HG03354 (cell line): ENCODE results near the gene TCF12.

ENCODE experiments used
- ATAC-seq: cut with Tn5 transposase; IDR thresholded peaks from one replicate; pipeline ENCODE4 v1.9.1; 2021; ENCODE audit warnings: mild to moderate bottlenecking; ENCODE audit not compliant: unreplicated experiment, poor library complexity, severe bottlenecking

TCF12 gene

GRCh38 chr15:57297163-57297593 is 378.7 kb downstream of the TCF12 start:
- ATAC-seq, result no peak

DNA sequence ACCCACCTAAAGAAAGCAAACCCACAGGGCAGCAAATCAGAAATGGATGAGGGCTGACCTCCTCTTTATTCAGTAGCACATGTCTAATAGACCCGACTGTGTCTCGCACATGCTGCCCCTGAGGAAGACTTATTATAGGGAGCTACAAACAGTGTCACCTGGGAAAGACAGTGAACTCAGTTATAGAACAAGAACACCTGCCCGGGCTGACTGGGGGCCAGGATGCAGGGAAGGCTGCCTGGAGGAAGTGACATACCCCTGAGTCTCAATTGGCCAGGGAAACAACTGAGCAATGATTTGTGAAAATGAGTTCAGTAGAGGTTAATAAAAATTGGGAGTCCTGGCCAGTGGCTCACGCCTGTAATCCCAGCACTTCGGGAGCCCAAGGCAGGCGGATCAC is 379.2 kb downstream of the TCF12 start:
- ATAC-seq, result no peak

DNA sequence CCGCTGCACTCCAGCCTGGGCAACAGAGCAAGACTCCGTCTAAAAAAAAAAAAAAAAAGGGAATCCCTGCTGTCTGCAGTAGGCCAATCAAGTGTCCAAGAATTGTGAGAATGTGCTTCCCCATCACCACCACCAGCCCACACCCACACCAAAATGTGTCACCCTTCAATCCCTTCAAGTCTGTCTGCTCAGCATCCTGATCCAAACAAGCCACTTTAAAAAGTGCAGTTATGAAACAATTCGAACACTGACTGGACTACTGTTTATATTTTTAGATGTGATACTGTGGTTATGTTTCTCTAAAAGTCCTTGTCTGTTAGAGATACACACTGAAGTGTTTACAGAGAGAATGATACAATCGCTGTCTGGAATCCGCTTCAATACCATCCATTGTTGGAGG is 379.8 kb downstream of the TCF12 start:
- no peak for ATAC-seq

DNA sequence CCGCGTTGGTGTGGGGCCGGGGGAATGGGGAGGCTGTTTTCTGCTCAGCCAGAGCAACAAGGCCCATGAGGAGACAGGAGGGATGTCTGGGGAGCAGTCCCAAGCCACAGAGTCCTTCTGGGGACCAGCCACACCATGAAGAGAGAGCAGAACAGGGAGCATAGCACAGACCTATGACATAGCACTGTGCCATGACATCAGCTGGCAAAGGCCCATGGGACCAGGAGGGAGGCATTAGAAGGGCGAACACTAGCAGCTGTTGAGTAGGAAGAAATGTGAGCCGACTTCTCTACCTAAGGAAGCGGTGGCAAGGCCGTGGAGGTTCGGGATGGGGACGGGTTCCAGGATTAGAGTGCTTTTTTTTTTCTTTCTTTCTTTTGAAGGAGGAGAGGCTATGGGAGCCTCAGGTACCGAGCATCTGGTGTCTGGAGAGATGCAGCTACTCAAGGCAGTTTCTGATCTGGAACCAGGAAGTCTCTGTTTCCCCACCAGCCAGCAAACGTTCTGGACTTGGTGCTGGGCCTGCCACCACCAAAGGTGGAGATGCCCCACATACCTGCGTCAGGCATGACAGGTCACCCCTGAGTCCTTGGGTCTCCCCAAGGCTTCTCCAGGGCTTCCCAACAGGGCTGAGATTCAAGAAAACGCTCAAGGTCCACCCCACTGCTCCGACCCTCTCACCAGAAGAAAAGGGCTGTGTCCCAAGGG is 380.6 kb downstream of the TCF12 start:
- ATAC-seq, result no peak

GRCh38 chr15:57301307-57301706 is 382.9 kb downstream of the TCF12 start:
- ATAC-seq, result no peak

- no peak for ATAC-seq
Measured at GRCh38 chr15:57302640-57303257, 384.3 kb downstream of the TCF12 start.

DNA sequence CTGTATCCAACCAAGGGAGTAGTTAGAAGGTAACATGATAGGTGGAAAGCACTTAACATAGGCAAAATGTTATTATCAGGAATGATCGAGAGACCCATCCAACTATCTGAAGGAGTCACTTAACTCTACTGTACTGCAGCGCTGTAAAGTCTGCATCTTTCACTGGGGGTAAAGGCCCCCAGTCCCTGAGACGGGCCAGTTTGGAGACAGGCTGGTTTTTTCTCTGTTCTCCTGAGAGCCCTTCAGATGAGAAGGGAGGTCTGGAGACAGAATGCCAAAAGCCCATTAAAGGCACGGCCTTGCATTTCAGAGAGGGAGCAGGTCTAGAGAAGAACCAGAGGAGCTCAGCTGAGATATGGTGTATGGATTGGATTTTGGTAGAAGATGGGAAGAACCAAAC is 386.6 kb downstream of the TCF12 start:
- no peak for ATAC-seq

DNA sequence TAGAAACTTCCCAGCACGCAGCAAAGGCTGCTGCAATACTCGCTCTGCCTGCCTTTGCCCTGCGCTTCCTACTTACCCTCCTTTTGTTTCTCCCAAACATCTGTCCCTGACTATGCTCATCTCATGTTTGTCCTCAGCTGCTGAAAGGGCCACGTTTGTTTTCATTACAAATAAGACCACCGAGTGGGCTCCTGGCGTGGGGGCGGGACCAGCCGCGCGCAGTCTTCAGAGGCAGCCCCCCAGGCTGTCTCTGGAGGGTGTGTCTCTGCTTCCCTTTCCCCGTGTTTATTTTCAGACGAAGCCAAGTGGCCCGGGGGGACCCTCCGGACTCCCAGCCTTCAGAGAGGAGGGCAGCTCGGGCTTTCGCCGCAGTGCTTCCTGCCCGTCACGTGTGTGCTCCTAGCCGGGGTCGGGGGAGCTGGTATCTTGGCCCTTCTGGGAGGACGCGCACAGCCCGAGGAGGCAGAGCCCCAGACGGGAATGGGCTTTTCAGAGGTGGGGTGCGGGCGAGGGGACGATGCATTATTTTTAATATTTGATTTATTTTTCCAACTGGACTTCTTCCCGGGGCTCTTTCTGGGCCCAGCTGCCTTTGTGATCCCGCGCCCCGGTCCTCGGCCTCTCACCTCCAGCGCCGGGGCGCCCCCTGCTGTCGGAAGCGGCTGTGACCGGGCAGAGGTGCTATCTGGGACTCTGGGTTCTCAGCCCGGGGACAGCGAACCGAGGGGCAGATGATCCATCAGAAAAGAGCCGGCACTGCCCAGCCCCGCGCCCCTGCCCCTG is 387.9 kb downstream of the TCF12 start:
- ATAC-seq, result peak; percentile 77

DNA sequence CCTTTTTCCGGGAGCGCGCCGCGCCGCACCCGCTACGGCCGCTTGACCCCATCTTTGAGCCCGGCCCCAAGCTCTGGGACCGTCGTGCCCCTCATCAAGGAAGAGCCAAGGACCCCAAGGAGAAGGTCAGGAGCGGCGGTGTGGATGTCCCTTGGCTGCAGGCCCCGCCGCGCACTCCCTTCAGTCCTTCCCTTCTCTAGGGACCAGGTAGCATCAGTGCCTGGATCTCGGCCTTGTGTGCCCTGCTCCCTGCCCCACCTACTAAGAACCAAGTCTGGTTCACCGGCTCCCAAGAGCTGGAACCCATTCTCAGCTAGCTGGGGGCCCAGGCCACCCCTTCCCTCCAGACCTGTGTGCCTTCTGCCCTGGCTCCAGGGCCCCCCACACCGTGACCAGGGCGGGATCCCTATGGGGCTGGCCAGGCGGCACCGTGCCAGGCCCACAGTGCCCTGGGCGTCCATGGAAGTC is 388.5 kb downstream of the TCF12 start:
- no peak for ATAC-seq

- no peak for ATAC-seq
Measured at GRCh38 chr15:57307527-57308169, 389.2 kb downstream of the TCF12 start.

DNA sequence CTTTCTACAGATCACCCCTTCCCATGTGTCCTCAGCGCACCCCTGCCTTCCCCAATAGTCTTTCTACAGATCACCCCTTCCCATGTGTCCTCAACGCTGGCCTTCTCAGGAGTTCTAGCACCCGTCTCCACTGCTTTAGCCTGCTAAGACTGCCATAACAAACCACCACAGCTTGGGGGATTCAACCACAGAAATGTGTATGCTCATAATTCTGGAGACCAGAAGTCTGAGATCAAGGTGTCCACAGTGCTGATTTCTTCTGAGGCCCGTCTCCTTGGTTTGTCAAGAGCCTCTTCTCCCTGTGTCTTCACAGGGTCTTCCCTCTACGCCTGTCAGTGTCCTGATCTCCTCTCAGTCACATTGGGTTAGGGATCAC is 389.7 kb downstream of the TCF12 start:
- ATAC-seq, result no peak

DNA sequence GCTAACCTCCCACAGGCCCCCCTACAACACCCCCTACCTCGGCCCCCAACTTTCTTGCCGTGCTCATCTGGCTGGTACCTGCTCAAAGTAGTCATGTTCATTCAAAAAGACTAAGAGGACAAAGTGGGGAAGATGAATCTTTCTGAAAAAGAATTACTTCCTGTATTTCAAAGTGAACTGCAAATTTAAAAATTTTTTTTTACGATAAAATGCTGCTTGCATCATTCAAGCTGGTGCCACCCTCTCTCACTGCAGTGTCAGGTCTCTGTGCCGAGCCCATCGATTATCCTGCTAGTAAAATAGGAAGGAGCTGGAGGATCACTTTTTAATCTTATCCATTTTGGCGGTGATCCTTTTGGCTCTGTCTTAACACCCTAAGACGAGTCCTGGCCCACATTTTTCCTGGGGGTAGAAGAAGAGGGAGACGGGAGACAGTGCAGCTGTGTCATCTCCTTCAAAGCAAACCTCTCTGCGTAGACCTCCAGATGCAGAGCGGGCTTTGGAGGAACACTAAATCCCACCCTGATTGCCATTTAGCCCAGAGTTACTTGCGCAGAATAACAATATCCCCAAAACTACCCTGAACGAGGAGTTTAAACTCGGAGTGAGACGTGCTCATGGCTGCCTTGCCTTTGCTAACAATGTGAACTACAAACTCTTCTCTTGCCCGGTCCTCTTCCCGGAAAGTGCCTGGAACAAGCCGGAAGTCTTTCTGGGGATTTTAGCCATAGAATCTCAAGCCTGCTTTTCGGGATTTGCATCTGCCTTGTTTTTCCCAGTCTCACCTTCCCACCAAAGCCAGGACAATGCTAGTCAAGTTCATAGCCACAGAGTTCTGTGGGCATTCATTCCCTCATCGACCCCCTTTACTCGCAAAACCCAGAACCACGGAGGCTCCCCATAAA is 391.7 kb downstream of the TCF12 start:
- no peak for ATAC-seq

GRCh38 chr15:57310876-57311275 is 392.4 kb downstream of the TCF12 start:
- ATAC-seq, result no peak

GRCh38 chr15:57312006-57312317 is 393.5 kb downstream of the TCF12 start:
- ATAC-seq, result no peak

GRCh38 chr15:57312318-57313133 is 394.1 kb downstream of the TCF12 start:
- ATAC-seq, result no peak

DNA sequence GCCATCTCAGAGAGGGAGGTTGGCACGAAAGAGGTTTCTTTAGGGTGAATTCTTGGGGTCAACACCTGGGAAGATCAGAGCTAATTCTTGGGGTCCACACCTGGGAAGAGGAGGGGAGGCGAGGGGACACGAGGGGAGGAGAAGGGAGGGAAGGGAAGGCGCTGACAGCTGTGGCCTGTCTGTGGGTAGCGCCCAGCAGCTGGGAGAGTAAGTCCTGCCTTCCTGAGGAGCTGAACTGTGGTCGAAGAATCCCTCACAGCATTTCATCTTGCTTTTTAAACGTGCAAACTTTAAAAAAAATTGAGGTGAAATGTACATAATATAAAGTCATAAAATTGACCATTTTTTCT is 394.7 kb downstream of the TCF12 start:
- ATAC-seq, result no peak

DNA sequence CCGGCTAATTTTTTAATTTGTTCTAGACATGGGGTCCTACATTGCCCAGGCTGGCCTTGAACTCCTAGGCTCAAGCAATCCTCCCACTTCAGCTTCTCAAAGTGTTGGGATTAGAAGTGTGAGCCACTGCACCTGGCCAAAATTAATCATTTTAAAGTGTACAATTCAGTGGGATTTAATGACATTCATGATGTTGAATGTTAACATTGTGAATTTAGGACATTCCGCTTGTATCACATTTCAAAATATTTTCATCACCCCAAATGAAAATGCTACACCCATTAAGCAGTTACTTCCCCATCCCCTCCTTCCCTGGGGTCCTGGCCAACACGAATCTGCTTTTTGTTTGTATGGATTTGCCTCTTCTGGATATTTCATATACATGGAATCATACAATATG is 395.8 kb downstream of the TCF12 start:
- ATAC-seq, result no peak

GRCh38 chr15:57316451-57316850 is 398.0 kb downstream of the TCF12 start:
- ATAC-seq, result no peak
